ENCODE data around the gene TROAP.

GRCh38 chr12:49304161-49304560, 18.9 kb upstream of the TROAP start:
- TF ChIP-seq CTCF (IDR thresholded peaks at IDR 0.05) = no peak
- no peak for TF ChIP-seq POLR2A (IDR thresholded peaks at IDR 0.05)
- no peak for TF ChIP-seq POLR2AphosphoS5 (IDR thresholded peaks at IDR 0.05)

Data from breast epithelium (tissue), 3 donors.